ENCODE results near the gene OCRL.

DNA sequence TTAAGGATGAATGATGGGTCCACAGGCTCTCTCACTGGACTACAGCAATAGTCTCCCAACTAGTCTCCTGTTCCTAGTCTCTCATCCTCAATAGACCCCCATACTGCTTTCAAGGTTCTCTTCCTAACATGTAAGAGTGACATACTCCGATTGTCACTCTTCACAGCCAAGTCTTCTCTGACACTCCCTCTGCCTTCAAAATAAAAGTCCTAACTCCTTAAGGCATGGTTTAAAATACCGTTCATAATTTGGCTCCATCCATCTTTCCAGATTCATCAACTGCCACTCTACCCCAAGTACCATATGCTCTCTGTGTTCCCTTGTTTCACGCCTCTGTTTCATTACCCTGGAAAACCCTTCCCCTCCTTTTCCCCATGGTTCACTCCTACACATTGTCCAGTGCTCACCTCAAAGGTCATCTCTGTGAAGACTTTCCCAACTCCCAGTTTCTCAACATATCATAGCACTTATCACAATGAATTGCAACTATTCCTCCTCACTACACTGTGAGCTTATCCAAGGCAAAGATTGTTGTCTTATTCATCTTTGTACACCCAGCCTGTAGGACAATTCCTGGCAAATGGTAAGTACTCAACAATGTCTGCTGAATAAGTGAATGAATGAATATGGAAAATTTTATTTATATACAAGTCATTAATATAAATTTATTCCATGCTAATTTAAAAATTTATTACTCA is 42.8 kb upstream of the OCRL start:
- TF ChIP-seq, protein P1, sequence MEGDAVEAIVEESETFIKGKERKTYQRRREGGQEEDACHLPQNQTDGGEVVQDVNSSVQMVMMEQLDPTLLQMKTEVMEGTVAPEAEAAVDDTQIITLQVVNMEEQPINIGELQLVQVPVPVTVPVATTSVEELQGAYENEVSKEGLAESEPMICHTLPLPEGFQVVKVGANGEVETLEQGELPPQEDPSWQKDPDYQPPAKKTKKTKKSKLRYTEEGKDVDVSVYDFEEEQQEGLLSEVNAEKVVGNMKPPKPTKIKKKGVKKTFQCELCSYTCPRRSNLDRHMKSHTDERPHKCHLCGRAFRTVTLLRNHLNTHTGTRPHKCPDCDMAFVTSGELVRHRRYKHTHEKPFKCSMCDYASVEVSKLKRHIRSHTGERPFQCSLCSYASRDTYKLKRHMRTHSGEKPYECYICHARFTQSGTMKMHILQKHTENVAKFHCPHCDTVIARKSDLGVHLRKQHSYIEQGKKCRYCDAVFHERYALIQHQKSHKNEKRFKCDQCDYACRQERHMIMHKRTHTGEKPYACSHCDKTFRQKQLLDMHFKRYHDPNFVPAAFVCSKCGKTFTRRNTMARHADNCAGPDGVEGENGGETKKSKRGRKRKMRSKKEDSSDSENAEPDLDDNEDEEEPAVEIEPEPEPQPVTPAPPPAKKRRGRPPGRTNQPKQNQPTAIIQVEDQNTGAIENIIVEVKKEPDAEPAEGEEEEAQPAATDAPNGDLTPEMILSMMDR (IDR thresholded peaks at IDR 0.05): no peak
- no peak for TF ChIP-seq POLR2AphosphoS5 (IDR thresholded peaks at IDR 0.05)

All from esophagus muscularis mucosa (tissue), 3 donors.